ENCODE results near the gene THSD7B. TPM values are rescaled to one million over a fixed set of nuclear protein-coding genes. Genes with fewer than 3 reads are reported as not detected.

THSD7B gene
- polyA plus RNA-seq, 1 donor from 2014 or later = 0.46 TPM

DNA sequence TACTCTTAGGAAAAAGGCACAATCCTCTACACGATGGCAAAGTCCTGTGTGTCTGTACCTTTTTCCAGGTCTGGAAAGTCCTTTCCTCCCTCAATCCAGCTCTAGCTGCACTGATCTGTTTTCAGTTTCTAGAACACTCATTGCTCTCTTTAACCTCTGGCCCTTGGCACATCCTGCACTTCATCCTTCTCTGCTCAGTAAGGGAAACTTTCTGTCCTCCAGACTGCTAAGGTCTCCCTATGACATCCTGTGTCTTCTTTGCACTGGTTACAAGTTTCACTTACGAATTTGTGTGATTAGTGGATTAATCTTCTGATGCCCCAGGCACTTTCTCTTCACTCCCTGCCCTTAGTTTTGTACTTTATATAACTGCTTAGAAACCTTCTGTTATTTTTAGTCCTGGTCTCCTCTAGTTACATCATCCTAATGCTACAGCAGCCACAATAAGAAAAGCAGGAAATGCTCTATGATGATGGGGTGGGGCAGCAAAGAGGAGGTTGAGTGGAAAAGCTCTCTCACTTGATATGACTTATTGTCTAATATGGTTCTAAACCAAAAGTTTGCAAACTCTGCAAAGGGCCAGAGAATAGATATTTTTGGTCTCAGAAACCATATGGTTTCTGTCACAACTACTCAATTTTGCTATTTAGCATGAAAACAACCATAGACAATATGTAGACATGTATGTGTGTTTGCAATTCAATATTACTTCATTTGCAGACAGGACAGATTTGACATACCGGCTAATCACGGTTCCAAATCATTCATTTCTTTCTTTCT lies 568.2 kb downstream of the THSD7B start:
- no peak overlapping the region for H3K27ac ChIP-seq (ENCODE audit: low read length)
- H3K4me2 ChIP-seq (ENCODE audit: low read length) = no peak overlapping the region
- TF ChIP-seq EP300 (conservative IDR thresholded peaks at IDR 0.05; ENCODE audit: poor library complexity, severe bottlenecking) (no peak), EZH2 (IDR thresholded peaks at IDR 0.05; ENCODE audit: borderline replicate concordance, insufficient read depth, low read length, poor library complexity, severe bottlenecking) (no peak), RAD21 (conservative IDR thresholded peaks at IDR 0.05) (no peak)
- peaks cover 2% of the 10 kb centered on the region for H3K9me3 ChIP-seq (ENCODE audit: low read length)
- H3K36me3 ChIP-seq (ENCODE audit: insufficient read depth, low read length) = no peaks in the 10 kb centered on the region
- H3K9ac ChIP-seq (ENCODE audit: low read length) = no peak overlapping the region
- H3F3A ChIP-seq (ENCODE audit: insufficient read depth, low read length, poor library complexity, severe bottlenecking) = no peaks in the 10 kb centered on the region
- H3K27me3 ChIP-seq (ENCODE audit: insufficient read depth, low read depth, low read length) = no peaks in the 10 kb centered on the region
- H3K9me2 ChIP-seq (ENCODE audit: insufficient read depth, low read length) = no peaks in the 10 kb centered on the region
- no peak overlapping the region for H2AFZ ChIP-seq (ENCODE audit: low read depth, low read length)
- H3K79me2 ChIP-seq (replicated peaks; ENCODE audit: insufficient read depth, low read length) = no peaks in the 10 kb centered on the region
- no peak overlapping the region for H3K4me3 ChIP-seq (ENCODE audit: low read length)
- no peaks in the 10 kb centered on the region for H4K20me1 ChIP-seq (ENCODE audit: insufficient read depth)

DNA sequence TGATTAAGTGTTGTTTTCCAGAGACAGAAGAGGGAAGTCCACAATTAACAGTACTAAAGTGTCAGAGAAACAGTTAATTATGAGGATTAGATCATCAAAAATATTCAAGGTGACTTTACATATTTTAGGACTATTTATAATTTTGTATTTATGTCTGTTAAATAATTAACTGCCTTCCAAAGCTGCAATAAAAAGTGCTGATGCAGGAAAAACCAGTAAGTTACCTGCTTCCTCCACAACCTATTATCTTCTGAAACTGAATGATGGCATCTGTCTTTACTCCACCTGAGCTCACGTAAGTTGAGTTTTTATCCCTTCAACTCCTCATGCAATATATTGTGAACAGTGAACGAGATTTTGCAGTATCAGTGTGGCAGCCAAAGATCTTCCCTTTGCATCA lies 570.7 kb downstream of the THSD7B start:
- TF ChIP-seq POLR2AphosphoS5 (IDR thresholded peaks at IDR 0.05) = no peak
- TF ChIP-seq CTCF (IDR thresholded peaks at IDR 0.05; ENCODE audit: poor library complexity, severe bottlenecking) = no peak
- TF ChIP-seq SMC3 (conservative IDR thresholded peaks at IDR 0.05; ENCODE audit: poor library complexity) = no peak
- no peak for TF ChIP-seq MXI1 (conservative IDR thresholded peaks at IDR 0.05; ENCODE audit: poor library complexity, severe bottlenecking)
- TF ChIP-seq TAF1 (IDR thresholded peaks at IDR 0.05; ENCODE audit: low read depth) = no peak
- no peak for TF ChIP-seq EZH2 (IDR thresholded peaks at IDR 0.05; ENCODE audit: borderline replicate concordance, insufficient read depth, low read length, poor library complexity, severe bottlenecking)
- TF ChIP-seq REST (IDR thresholded peaks at IDR 0.05; ENCODE audit: borderline replicate concordance) = no peak
- no peak overlapping the region for H3K9ac ChIP-seq (ENCODE audit: low read length)

More for the DNA sequence above, 570.7 kb downstream of the THSD7B start:
- no peaks in the 10 kb centered on the region for H3K9me2 ChIP-seq (ENCODE audit: insufficient read depth, low read length)
- no peak overlapping the region for H2AFZ ChIP-seq (ENCODE audit: low read depth, low read length)
- H3K27me3 ChIP-seq (ENCODE audit: insufficient read depth, low read depth, low read length) = no peaks in the 10 kb centered on the region
- H3K79me2 ChIP-seq (replicated peaks; ENCODE audit: insufficient read depth, low read length) = no peaks in the 10 kb centered on the region
- no peak overlapping the region for H3K27ac ChIP-seq (ENCODE audit: low read length)
- H3F3A ChIP-seq (ENCODE audit: insufficient read depth, low read length, poor library complexity, severe bottlenecking) = no peaks in the 10 kb centered on the region
- no peaks in the 10 kb centered on the region for H3K9me3 ChIP-seq (ENCODE audit: low read length)
- no peak overlapping the region for H3K4me2 ChIP-seq (ENCODE audit: low read length)
- no peaks in the 10 kb centered on the region for H4K20me1 ChIP-seq (ENCODE audit: insufficient read depth)
- no peak overlapping the region for H3K4me3 ChIP-seq (ENCODE audit: low read length)
- no peaks in the 10 kb centered on the region for H3K36me3 ChIP-seq (ENCODE audit: insufficient read depth, low read length)
